HG03280 (cell line): ENCODE data around the gene RETREG2.
"Not testable (repeated sequence)": the region's sequence is repeated elsewhere in the genome, so short reads cannot be mapped to it uniquely, and the experiment has no call there.

ENCODE experiments used
- ATAC-seq: cut with Tn5 transposase; IDR thresholded peaks from one replicate; pipeline ENCODE4 v1.9.1; 2021; ENCODE audit warnings: mild to moderate bottlenecking, moderate library complexity; ENCODE audit not compliant: unreplicated experiment

RETREG2 gene

GRCh38 chr2:219184121-219184520, 6.0 kb downstream of the RETREG2 start:
- no peak for ATAC-seq

- no peak for ATAC-seq
Observed at GRCh38 chr2:219186754-219187456, 8.8 kb downstream of the RETREG2 start.

GRCh38 chr2:219197388-219197787, 19.3 kb downstream of the RETREG2 start:
- no peak for ATAC-seq

- no peak for ATAC-seq
Observed at GRCh38 chr2:219198974-219199373, 20.9 kb downstream of the RETREG2 start.

GRCh38 chr2:219199470-219200211, 21.6 kb downstream of the RETREG2 start:
- ATAC-seq: no peak

- not testable (repeated sequence) for ATAC-seq
Observed at GRCh38 chr2:219200502-219201326, 22.6 kb downstream of the RETREG2 start.

GRCh38 chr2:219201331-219201730, 23.3 kb downstream of the RETREG2 start:
- ATAC-seq: not testable (repeated sequence)

GRCh38 chr2:219204425-219205164, 26.5 kb downstream of the RETREG2 start:
- ATAC-seq: no peak

GRCh38 chr2:219205165-219205538, 27.1 kb downstream of the RETREG2 start:
- no peak for ATAC-seq

- no peak for ATAC-seq
Observed at GRCh38 chr2:219205981-219206327, 27.9 kb downstream of the RETREG2 start.

GRCh38 chr2:219206328-219207133, 28.5 kb downstream of the RETREG2 start, which contains the start of gene ZFAND2B:
Gene ZFAND2B, plus strand, starts transcription at chr2:219206782. Its CDS starts 206 bp downstream, at chr2:219206988.
- peak; percentile 98 for ATAC-seq

GRCh38 chr2:219207134-219207883, 29.2 kb downstream of the RETREG2 start:
- ATAC-seq: no peak

- no peak for ATAC-seq
Observed at GRCh38 chr2:219207884-219208740, 30.0 kb downstream of the RETREG2 start.

GRCh38 chr2:219209236-219210195, 31.4 kb downstream of the RETREG2 start:
- no peak for ATAC-seq

GRCh38 chr2:219210196-219210885, 32.3 kb downstream of the RETREG2 start:
- ATAC-seq: no peak

- no peak for ATAC-seq
Observed at GRCh38 chr2:219210886-219211362, 32.8 kb downstream of the RETREG2 start.
